ENCODE data around the gene PRKAG2.

Gene PRKAG2

GRCh38 chr7:151710646-151711434 lies 166.1 kb downstream of the PRKAG2 start:
- DNase-seq (ENCODE audit: low spot score) = no peak

- no peak for DNase-seq (ENCODE audit: low spot score)
These were observed 166.7 kb downstream of the PRKAG2 start for GRCh38 chr7:151710121-151710640.

GRCh38 chr7:151709141-151710038 lies 167.5 kb downstream of the PRKAG2 start:
- no peak for DNase-seq (ENCODE audit: low spot score)

GRCh38 chr7:151708610-151709009 lies 168.3 kb downstream of the PRKAG2 start:
- no peak for DNase-seq (ENCODE audit: low spot score)

GRCh38 chr7:151707757-151708156 lies 169.2 kb downstream of the PRKAG2 start:
- DNase-seq (ENCODE audit: low spot score) = no peak

- DNase-seq (ENCODE audit: low spot score) = no peak
These were observed 169.8 kb downstream of the PRKAG2 start for GRCh38 chr7:151707105-151707469.

GRCh38 chr7:151706277-151707104 lies 170.4 kb downstream of the PRKAG2 start:
- no peak for DNase-seq (ENCODE audit: low spot score)

GRCh38 chr7:151705636-151706276 lies 171.2 kb downstream of the PRKAG2 start:
- peak; percentile 25 for DNase-seq (ENCODE audit: low spot score)

- DNase-seq (ENCODE audit: low spot score) = no peak
These were observed 171.8 kb downstream of the PRKAG2 start for GRCh38 chr7:151704960-151705635.

- DNase-seq (ENCODE audit: low spot score) = no peak
These were observed 172.5 kb downstream of the PRKAG2 start for GRCh38 chr7:151704299-151704959.

- no peak for DNase-seq (ENCODE audit: low spot score)
These were observed 174.0 kb downstream of the PRKAG2 start for GRCh38 chr7:151702961-151703360.

- DNase-seq (ENCODE audit: low spot score) = no peak
These were observed 176.2 kb downstream of the PRKAG2 start for GRCh38 chr7:151700586-151701165.

- DNase-seq (ENCODE audit: low spot score) = no peak
These were observed 177.0 kb downstream of the PRKAG2 start for GRCh38 chr7:151699928-151700319.

GRCh38 chr7:151699147-151699927 lies 177.6 kb downstream of the PRKAG2 start:
- DNase-seq (ENCODE audit: low spot score) = no peak

- no peak for DNase-seq (ENCODE audit: low spot score)
These were observed 179.0 kb downstream of the PRKAG2 start for GRCh38 chr7:151697942-151698341.

GRCh38 chr7:151697515-151697895 lies 179.4 kb downstream of the PRKAG2 start:
- no peak for DNase-seq (ENCODE audit: low spot score)

GRCh38 chr7:151696721-151697514 lies 180.0 kb downstream of the PRKAG2 start:
- no peak for DNase-seq (ENCODE audit: low spot score)

- no peak for DNase-seq (ENCODE audit: low spot score)
These were observed 180.9 kb downstream of the PRKAG2 start for GRCh38 chr7:151695951-151696541.
